Activated T-cell treated with anti-CD3 and anti-CD28 coated beads, Interleukin-2, amount 50 U/mL, for 72 hours (primary cell): ENCODE data around the gene DNMT3A. TPM values are rescaled to one million over a fixed set of nuclear protein-coding genes. Genes with fewer than 3 reads are reported as not detected.

ENCODE experiments used
- ATAC-seq, 2 donors: fragments of 150-1000 bp; cut with Tn5 transposase; replicated peaks in 1 of 2; 2 replicates each; pipeline ENCODE4 v1.10.0; 2021; ENCODE audit warnings: moderate library complexity in 2 of 2, mild to moderate bottlenecking in 1 of 2
- DNase-seq, 2 donors: peaks; one replicate each; pipeline ENCODE4 v3.0.0; 2021 to 2022; ENCODE audit warnings: mixed read lengths in 1 of 2
- H3K27ac Mint-ChIP-seq: one replicate; pipeline ENCODE4 v1.8.0; 2022; ENCODE audit warnings: mild to moderate bottlenecking, moderate library complexity, mixed read lengths
- H3K27me3 Mint-ChIP-seq: one replicate; pipeline ENCODE4 v1.8.0; 2022; ENCODE audit warnings: low read depth, mixed read lengths
- H3K36me3 Mint-ChIP-seq, 2 donors: one replicate each; pipeline ENCODE4 v1.8.0; 2022; ENCODE audit warnings: mixed read lengths in 2 of 2, mild to moderate bottlenecking in 1 of 2; ENCODE audit not compliant: insufficient read depth in 2 of 2
- H3K4me1 Mint-ChIP-seq: one replicate; pipeline ENCODE4 v1.8.0; 2022; ENCODE audit warnings: low read depth, mixed read lengths
- H3K4me3 Mint-ChIP-seq, 2 donors: one replicate each; pipeline ENCODE4 v1.8.0; 2022; ENCODE audit warnings: mild to moderate bottlenecking in 2 of 2, mixed read lengths in 2 of 2, moderate library complexity in 2 of 2
- H3K9me3 Mint-ChIP-seq, 2 donors: one replicate each; pipeline ENCODE4 v1.8.0; 2022; ENCODE audit warnings: mixed read lengths in 2 of 2
- total RNA-seq, 2 donors: library from RNA; stranded (reverse); gene quantifications; one replicate each; pipeline ENCODE4 v1.2.3, GENCODE V29; 2022

The DNMT3A gene
- total RNA-seq, 2 donors from 2014 or later: 90.2 to 108 TPM

- H3K27me3 Mint-ChIP-seq: peaks cover 25% of the 10 kb centered on the region
- H3K9me3 Mint-ChIP-seq: no peaks in the 10 kb centered on the region
- H3K4me1 Mint-ChIP-seq: no peaks in the 10 kb centered on the region
These were observed 162.7 kb downstream of the DNMT3A start for GRCh38 chr2:25178976-25179375.

More at GRCh38 chr2:25178976-25179375, 162.7 kb downstream of the DNMT3A start:
- DNase-seq (no peak), ATAC-seq (no peak)
- Mint-ChIP-seq H3K27ac (no peak overlapping the region), H3K4me3 (no peak overlapping the region), H3K36me3 (no peaks in the 10 kb centered on the region)

Other genes with a start within 250 kb of the DNMT3A start
- 10 to 100 TPM in 1 of 2 donors, 1 to 10 TPM in 1; 8.0 to 12.5 TPM for gene POMC, start 173.3 kb downstream of the DNMT3A start, total RNA-seq